Raji (cell line): ENCODE data around the gene PRKCQ.

Source experiments
- POLR2A ChIP-seq: IDR thresholded peaks from 2 replicates; pipeline ENCODE4 v1.6.1; 2011; ENCODE audit warnings: low read depth, low read length, control low read depth; ENCODE audit not compliant: insufficient read depth

The PRKCQ gene

GRCh38 chr10:6431186-6431585 is 148.9 kb downstream of the PRKCQ start:
- no peak for TF ChIP-seq POLR2A

GRCh38 chr10:6430423-6430980 is 149.6 kb downstream of the PRKCQ start:
- no peak for TF ChIP-seq POLR2A

DNA sequence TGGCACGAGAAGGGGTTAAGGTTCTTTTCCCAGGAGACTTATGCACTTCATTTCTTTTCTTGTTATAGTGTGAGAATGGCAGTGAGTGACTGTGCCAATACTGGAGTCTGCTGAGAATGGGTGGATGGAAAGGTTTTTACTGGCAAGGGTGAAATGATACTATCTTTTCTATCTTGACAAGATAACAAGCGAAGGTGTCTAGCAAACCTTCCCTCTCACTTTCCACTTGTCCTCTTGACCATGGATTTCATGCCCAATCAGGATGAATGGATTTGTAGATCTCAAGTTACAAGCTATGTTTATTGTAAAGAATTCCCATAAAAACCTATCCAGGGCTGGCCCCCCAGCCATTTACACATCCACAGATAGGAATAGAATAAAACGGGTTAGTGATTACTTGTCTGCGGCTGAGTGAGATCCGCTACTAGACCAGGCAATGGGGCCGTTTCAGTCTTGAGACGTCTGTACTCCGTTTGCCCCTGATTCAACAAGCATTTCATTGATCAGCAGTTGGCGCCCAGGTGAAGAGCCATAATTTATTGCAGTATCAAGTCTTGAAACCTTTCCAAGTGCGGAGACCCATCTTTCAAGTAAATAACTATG is 152.6 kb downstream of the PRKCQ start:
- no peak for TF ChIP-seq POLR2A

DNA sequence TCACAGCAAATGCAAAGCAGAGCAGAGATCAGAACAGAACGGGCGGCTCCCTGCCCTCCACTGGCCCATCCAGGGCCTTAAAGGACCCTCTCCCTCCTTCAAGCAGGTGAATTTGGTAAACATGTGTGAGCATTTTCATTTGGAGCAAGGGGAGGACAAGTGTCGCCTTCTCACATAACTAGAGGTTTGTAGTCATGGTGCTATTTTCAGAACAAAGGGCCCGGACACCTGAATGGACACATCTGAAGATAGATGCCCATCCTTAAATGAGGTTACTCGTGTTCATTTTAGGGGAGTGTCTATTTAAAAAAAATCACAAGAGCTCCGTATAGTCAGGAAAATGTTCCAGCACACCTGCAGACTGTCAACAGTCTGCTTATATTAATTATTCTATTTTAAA is 153.8 kb downstream of the PRKCQ start:
- TF ChIP-seq POLR2A, result no peak

- TF ChIP-seq POLR2A, result no peak
Measured at GRCh38 chr10:6423413-6424170, 156.5 kb downstream of the PRKCQ start.

DNA sequence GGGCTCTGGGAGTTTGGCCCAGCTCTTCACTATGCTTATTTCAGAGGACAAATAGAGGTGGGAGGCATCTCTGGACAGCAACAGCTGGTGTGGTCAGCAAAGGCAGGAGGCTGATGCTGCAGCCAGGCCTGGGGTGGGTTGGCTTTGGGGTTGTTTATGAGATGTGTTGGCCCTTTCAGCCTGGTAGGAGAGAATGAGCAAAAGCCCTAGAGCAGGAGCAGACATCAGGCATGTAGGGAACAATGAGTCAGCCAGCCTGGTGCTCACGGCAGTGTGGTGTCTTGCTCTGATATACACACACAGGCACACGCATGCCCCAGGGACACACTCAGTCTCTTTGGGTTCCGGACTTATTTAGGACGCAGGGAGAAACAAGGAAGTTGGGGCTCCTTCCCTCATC is 157.1 kb downstream of the PRKCQ start:
- TF ChIP-seq POLR2A, result no peak

DNA sequence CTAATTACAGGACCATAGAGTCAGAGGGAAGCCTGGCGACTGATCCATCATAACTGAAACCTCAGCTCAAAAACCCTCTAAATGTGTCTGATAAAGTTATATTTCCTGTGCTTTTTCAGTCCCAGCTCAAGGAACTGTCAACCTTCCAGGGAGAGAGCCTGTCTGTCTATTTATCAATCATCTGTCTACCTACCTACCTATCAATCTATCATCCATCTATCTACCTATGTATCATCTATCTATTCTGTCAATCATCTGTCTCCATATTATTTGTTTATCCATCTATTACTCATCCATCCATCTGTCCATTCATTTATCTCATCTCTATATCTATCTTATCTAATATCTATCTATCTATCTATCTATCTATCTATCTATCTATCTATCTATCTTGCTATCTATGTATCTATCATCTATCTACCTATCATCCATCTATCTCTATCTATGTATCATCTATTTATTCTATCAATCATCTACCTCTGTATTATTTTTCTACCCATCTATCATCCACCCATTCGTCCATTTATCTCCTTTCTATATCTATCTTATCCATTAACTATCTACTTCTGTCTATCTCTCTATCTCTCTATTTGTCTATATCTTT is 161.4 kb downstream of the PRKCQ start:
- no peak for TF ChIP-seq POLR2A

DNA sequence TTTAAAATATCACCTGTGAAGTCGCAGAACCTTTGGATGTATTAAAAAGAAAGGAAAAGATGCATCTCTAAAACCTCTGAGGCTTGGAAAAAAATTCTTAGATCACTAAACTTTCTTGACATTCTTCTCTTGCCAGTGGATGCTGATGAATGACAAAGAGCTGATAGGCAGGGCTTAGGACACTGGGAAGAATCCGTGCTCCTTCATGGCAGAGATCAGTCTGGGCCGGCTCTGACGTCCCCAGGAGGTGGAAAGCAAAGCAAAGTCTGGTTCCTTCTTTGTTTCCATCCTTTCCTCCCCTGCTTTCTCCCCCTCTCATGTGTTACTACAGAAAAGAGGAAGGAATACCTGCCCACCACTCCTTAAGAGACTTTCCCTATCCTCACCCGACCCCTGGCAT is 161.9 kb downstream of the PRKCQ start:
- TF ChIP-seq POLR2A, result no peak

GRCh38 chr10:6416892-6417512 is 163.1 kb downstream of the PRKCQ start:
- TF ChIP-seq POLR2A, result no peak

DNA sequence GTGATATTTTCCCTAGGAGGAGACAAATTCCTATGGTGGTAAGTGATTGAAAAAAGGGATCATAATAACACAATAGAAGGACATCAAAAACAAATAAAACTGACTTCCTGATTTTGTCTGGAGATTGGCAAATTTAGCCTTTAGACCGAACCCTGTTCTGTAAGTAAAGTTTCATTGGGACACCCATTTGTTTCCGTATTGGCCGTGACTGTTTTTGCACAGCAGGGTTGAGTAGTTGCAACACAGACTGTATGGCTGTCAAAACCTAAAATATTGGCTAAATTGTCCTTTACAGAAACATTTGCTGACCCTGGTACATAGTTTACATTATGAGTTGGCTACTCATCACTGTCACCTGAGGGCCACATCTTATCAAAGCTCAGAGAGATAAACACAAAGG is 168.6 kb downstream of the PRKCQ start:
- no peak for TF ChIP-seq POLR2A

GRCh38 chr10:6410830-6411229 is 169.2 kb downstream of the PRKCQ start:
- TF ChIP-seq POLR2A, result no peak

DNA sequence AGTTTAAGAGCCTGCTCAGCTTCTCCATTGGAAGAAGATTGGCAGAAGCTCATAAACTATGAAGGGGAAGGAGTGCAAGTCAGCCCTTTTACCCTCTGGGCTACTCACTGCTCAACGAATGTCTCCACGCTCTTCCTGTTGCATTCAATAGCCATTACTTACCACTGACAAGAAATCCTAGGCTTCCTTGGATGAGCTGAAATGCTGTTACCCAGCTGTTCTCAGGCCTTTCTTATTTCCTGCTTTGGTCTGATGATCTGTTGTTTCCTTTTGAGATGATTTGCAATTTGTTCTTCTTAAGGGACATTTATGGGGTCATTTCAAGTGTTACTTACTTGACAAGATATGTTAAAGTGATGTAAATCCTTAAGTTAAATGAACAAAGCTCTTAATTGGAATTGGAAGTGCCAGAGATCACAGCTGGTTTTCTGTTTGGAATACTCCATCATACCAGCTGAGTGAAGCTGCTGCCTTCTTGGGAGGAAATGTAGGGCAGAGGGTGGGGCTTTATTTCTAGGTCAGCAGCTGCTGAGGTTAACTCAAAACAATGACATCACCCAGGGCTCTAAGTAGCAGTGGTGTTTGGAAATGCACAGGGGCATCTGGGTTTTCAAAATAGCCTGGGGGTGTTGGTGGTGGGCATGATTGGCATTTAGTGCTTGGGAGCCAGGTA is 170.0 kb downstream of the PRKCQ start:
- no peak for TF ChIP-seq POLR2A

DNA sequence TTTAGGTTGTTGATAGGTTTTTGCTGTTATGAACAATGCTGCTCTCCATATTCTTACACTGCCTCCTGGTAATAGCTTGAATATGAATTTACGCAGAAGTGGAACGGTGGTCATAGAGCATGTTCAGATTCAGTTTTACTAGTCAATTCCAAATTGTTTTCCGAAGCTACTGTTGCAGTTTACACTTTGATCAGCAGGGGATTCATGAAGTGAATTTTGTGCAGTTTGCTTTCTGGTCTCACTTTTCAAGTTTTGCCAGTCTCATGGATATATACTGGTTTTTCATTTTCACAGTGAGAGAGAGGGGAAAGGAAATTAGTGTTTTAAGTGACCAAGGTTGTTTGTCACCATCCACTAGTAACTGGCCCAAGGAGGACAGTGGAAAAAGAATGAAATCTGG is 171.3 kb downstream of the PRKCQ start:
- TF ChIP-seq POLR2A, result no peak

DNA sequence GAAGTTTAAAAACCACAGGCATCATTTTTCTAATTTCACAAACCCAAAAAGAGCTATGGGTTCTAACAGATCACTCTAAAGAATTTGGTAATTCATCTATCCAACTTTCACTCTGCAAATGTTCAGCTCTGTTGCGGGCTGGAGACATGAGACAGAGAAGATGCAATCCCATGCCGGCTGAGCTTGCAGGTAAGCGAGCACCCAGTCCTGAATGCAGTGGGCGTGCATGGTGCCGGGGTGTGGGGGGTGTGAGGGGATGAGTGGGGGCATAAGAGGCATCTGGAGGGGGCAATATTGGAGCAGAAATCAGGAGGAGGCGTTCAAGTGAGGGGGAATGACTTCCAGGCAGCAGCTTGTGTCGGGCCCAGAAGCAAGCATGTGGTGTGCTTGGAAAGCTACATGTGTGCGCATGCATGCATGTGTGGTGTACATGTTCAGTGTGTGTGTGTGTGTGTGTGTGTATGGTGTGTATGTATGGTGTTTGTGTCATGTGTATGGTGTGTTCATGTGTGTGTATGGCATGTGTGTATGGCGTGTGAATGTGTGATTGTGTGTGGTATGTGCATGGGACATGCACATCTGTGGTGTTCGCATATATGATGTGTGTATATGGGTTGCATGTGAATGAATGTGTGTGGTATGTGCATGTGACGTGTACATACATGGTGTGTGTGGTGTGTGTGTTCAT is 172.9 kb downstream of the PRKCQ start:
- no peak for TF ChIP-seq POLR2A
